ENCODE data around the gene ABR. TPM values are rescaled to one million over a fixed set of nuclear protein-coding genes. Genes with fewer than 3 reads are reported as not detected.

ABR gene
- total RNA-seq (ENCODE audit: unreplicated experiment): 76.6 TPM
- long read RNA-seq, partial matches to known transcripts: 2 of 8 reads
- long read RNA-seq, other reads (novel, unspliced or antisense): 5 of 8 reads

- no peak for TF ChIP-seq CTCF (IDR thresholded peaks at IDR 0.05; ENCODE audit: unreplicated experiment)
- H3K27me3 Mint-ChIP-seq (ENCODE audit: unreplicated experiment): peaks cover 4% of the 10 kb centered on the region
- no peak within 1 kb of the TSS for H3K27ac Mint-ChIP-seq (ENCODE audit: unreplicated experiment)
- no peaks in the 10 kb centered on the region for H3K9me3 Mint-ChIP-seq (ENCODE audit: unreplicated experiment)
- H3K4me3 Mint-ChIP-seq (ENCODE audit: unreplicated experiment): peak within 1 kb of the TSS; percentile 82
- DNase-seq (ENCODE audit: low spot score): peak; percentile 44
- H3K4me1 Mint-ChIP-seq (ENCODE audit: unreplicated experiment): peaks cover 12% of the 10 kb centered on the region
- no peaks in the 10 kb centered on the region for H3K36me3 Mint-ChIP-seq (ENCODE audit: low read depth, unreplicated experiment)
Measured at GRCh38 chr17:1179818-1180742, at the start of gene ABR. Gene ABR, minus strand, starts transcription at chr17:1179981. Its CDS starts 254 bp downstream, at chr17:1179727.

- Mint-ChIP-seq H3K27me3 (ENCODE audit: unreplicated experiment) (peaks cover 33% of the 10 kb centered on the region), H3K4me3 (ENCODE audit: unreplicated experiment) (no peak overlapping the region), H3K9me3 (ENCODE audit: unreplicated experiment) (no peaks in the 10 kb centered on the region), H3K36me3 (ENCODE audit: low read depth, unreplicated experiment) (peaks cover 6% of the 10 kb centered on the region), H3K4me1 (ENCODE audit: unreplicated experiment) (peaks cover 18% of the 10 kb centered on the region), H3K27ac (ENCODE audit: unreplicated experiment) (no peak overlapping the region)
- TF ChIP-seq CTCF (IDR thresholded peaks at IDR 0.05; ENCODE audit: unreplicated experiment): no peak
- DNase-seq (ENCODE audit: low spot score): peak; percentile 12
Measured at GRCh38 chr17:1229349-1229899, 49.6 kb upstream of the ABR start.

- Mint-ChIP-seq H3K36me3 (ENCODE audit: low read depth, unreplicated experiment) (peaks cover 6% of the 10 kb centered on the region), H3K9me3 (ENCODE audit: unreplicated experiment) (no peaks in the 10 kb centered on the region), H3K27ac (ENCODE audit: unreplicated experiment) (no peak overlapping the region), H3K4me3 (ENCODE audit: unreplicated experiment) (no peak overlapping the region), H3K4me1 (ENCODE audit: unreplicated experiment) (peaks cover 18% of the 10 kb centered on the region), H3K27me3 (ENCODE audit: unreplicated experiment) (peaks cover 33% of the 10 kb centered on the region)
- peak; percentile 18 for DNase-seq (ENCODE audit: low spot score)
- TF ChIP-seq CTCF (IDR thresholded peaks at IDR 0.05; ENCODE audit: unreplicated experiment): no peak
Measured at GRCh38 chr17:1228781-1229348, 49.1 kb upstream of the ABR start.

GRCh38 chr17:1227917-1228780, 48.4 kb upstream of the ABR start:
- no peak for DNase-seq (ENCODE audit: low spot score)
- peaks cover 6% of the 10 kb centered on the region for H3K36me3 Mint-ChIP-seq (ENCODE audit: low read depth, unreplicated experiment)

More at GRCh38 chr17:1227917-1228780, 48.4 kb upstream of the ABR start:
- H3K27me3 Mint-ChIP-seq (ENCODE audit: unreplicated experiment): peaks cover 33% of the 10 kb centered on the region
- peaks cover 18% of the 10 kb centered on the region for H3K4me1 Mint-ChIP-seq (ENCODE audit: unreplicated experiment)
- H3K4me3 Mint-ChIP-seq (ENCODE audit: unreplicated experiment): peak overlapping the region; percentile 84
- no peaks in the 10 kb centered on the region for H3K9me3 Mint-ChIP-seq (ENCODE audit: unreplicated experiment)
- no peak for TF ChIP-seq CTCF (IDR thresholded peaks at IDR 0.05; ENCODE audit: unreplicated experiment)
- H3K27ac Mint-ChIP-seq (ENCODE audit: unreplicated experiment): no peak overlapping the region
